T-helper 1 cell treated with Interleukin-12 subunit alpha and Interleukin-12 subunit beta and Interleukin-4 antibody, amounts not matched to agents 30 ng/mL and 1 ng/mL, for 36 hours (primary cell): ENCODE results near the gene MMP11. TPM values are rescaled to one million over a fixed set of nuclear protein-coding genes. Genes with fewer than 3 reads are reported as not detected.

Experiments used
- intact Hi-C: fragments of 100-400 bp; cut with micrococcal nuclease; formaldehyde crosslinking; loops from one replicate; pipeline ENCODE4 v1.15.1; 2024
- total RNA-seq: library from RNA; stranded (reverse); gene quantifications from 2 replicates; pipeline ENCODE4 v1.2.3, GENCODE V29; 2022

MMP11 gene
- total RNA-seq, 1 donor from 2014 or later = 0.27 TPM

DNA sequence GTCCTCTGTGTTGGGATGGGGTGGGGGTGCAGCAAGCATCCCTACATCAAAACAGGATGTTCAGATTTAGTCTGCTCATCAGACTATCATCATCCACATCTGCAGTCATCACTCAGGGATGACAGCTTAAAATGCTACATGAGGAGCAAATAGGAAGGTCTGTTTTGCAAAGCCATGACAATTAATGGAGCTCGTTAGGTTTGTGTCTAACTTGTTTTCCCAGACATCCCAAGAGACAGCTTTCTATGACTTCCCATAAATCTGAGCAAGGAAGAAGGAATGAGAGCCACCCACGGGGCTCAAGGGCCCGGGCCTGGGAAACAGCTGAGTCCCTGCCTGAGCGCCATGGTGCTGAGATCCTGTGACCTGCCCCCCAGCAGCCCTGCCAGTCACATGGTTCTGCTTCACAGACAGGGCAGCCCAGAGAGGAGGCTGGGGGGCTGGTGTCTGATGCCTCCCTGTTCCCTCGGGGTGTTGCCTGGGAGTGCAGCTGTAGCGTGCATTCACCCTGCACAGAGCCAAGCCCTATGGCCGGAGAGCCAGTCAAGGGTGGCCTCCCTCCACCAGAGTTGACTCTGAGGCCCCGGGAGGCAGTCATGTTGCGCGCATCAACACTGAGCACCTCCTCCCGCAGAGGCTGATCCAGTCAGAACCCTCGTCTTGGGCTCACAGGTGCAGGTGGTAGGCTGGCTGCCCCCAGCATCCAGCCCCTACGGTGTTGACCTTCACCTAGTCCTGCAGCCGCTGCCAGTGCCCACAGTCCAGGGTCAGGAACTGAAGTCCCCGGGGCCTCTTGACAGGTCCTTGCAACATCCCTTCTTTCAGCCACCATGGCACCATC, 54.1 kb downstream of the MMP11 start:
- intact Hi-C loops = no loop called here

DNA sequence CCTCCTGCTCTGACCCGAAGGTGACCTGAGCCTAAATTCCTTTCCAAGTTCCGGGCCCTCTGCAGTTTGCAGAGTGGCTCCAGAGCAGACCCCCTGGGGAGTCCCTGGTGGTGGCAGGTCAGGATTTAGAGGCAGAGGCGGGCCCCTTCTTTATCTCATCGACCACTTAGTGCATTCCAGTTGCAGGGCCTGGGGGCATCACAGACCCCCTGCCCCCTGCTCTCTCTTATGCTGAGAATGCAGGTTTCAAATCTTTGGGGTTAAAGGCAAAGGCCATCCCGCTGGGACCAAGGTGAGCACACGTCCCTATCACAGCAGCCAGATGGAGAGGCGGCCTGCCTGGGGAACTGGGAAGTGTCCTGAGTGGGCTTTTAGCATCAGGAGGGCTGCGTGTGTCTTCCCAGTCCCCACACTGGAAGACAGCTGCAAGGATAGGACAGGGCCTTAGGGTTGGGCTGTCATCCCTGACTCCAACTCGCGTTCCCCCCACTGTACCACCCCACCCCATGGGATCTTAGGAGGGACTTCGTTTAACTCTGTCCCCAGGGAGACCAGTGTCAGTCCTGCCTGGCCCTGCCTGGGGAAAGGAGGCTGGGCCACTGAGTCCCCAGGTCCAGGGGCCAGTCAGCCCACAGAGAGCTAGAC, 54.8 kb downstream of the MMP11 start:
- intact Hi-C loops = no loop called here

DNA sequence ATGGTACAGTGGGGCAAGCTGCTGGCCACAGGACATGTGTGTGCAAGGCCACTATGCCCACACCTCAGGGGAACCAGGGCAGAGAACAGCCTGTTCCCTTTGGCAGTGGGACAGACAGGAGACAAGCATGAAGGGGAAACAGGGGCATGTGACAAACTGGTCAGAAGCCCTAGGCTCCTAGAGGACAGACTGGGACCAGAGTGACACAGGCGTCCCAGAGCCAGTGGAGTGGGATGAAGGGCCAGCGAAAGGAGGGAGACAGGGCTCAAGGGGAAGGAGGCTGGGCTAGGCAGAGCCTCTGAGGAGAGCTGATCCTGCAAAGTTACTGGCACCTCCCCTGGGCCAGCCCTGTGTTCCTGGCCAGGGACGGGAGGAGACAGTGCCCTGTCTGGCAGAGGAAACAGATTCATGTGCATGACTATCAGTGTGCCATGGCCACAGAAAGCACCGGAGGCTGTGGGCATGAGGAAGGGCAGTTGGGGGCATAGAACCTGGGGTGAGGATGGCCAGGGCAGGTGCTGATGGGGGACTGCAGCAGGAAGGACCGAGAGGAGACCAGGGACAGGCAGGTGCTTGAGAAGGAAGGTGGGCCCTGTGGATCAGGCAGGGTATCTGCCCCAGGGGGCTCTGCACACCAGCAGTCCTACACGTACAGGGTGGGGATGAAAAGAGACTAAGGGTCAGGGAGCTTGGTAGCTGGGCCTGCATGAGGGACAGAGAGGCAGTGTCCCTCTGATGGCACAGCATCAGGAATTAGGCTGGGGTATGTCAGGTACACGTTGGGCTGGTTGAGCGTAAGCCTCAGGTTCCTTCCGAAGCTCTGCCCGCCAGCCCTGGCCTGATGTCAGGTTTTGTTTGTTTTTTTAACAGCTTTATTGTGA, 56.4 kb downstream of the MMP11 start:
- intact Hi-C loops = no loop called here

GRCh38 chr22:23829845-23830372, 57.3 kb downstream of the MMP11 start:
- intact Hi-C loops = no loop called here

- intact Hi-C loops = no loop called here
Observed at GRCh38 chr22:23831261-23831660, 58.6 kb downstream of the MMP11 start.

DNA sequence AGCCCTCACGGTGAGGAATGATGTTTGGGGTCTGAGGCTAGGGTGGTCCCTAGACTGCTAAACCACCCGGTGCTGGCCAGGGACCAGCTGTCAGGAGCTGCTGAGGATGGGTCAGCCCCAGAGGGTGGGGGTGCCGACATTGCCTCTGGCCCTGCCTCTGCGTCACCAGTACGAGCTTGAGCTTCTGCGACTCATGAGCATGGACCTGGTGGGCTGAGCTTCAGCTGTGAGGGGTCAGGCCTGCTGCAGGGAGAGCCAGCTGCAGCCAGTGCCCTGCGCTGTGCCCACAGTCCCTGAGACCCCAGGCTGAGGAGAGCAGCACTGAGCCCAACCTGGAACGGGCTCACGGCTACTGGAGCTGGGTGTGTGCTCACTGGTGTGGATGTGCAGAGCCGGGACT, 59.1 kb downstream of the MMP11 start:
- intact Hi-C loops = no loop called here

GRCh38 chr22:23832226-23833016, 59.8 kb downstream of the MMP11 start:
- intact Hi-C loops = no loop called here

GRCh38 chr22:23833017-23833751, 60.5 kb downstream of the MMP11 start:
- intact Hi-C loops = no loop called here

Other genes with a start within 250 kb of the MMP11 start
- gene IGLL1, start 192.6 kb upstream of the MMP11 start, total RNA-seq = not detected in 2 replicates
- gene DRICH1, start 140.5 kb upstream of the MMP11 start, total RNA-seq = 0.98 and 1.4 TPM in 2 replicates
- 33.2 and 34.8 TPM in 2 replicates for gene RGL4, start 81.8 kb upstream of the MMP11 start, total RNA-seq
- 2.5 and 2.8 TPM in 2 replicates for gene ZNF70, start 21.7 kb upstream of the MMP11 start, total RNA-seq
- not detected in 2 replicates for gene VPREB3, start 18.4 kb upstream of the MMP11 start, total RNA-seq
- gene C22orf15, start 9.9 kb upstream of the MMP11 start, total RNA-seq = 0.41 and 0.74 TPM in 2 replicates
- 44.5 and 51.0 TPM in 2 replicates for gene CHCHD10, start 4.9 kb upstream of the MMP11 start, total RNA-seq
- gene SMARCB1, start 14.1 kb downstream of the MMP11 start, total RNA-seq = 77.3 and 79.6 TPM in 2 replicates
- 9.0 and 10.8 TPM in 2 replicates for gene DERL3, start 66.2 kb downstream of the MMP11 start, total RNA-seq
- 5.7 and 6.6 TPM in 2 replicates for gene SLC2A11, start 85.0 kb downstream of the MMP11 start, total RNA-seq
- gene MIF, start 121.5 kb downstream of the MMP11 start, total RNA-seq = 700 and 746 TPM in 2 replicates
- gene GSTT2B, start 188.3 kb downstream of the MMP11 start, total RNA-seq = 0.44 TPM in 2 replicates
- 4.0 and 5.4 TPM in 2 replicates for gene DDTL, start 194.0 kb downstream of the MMP11 start, total RNA-seq
- gene DDT, start 201.6 kb downstream of the MMP11 start, total RNA-seq = 87.7 and 93.5 TPM in 2 replicates
- gene GSTT2, start 207.3 kb downstream of the MMP11 start, total RNA-seq = not detected in 2 replicates
- gene GSTT4, start 232.6 kb downstream of the MMP11 start, total RNA-seq = not detected in 2 replicates
- 122 and 127 TPM in 2 replicates for gene CABIN1, start 238.5 kb downstream of the MMP11 start, total RNA-seq